Retina (tissue), 1 donor: ENCODE results near the gene HTR2A.

ENCODE experiments used
- DNase-seq: peaks from one replicate; pipeline ENCODE4 v3.0.0-alpha.2; 2016

Gene HTR2A

GRCh38 chr13:46803586-46803985 lies 93.3 kb downstream of the HTR2A start:
- no peak for DNase-seq

DNA sequence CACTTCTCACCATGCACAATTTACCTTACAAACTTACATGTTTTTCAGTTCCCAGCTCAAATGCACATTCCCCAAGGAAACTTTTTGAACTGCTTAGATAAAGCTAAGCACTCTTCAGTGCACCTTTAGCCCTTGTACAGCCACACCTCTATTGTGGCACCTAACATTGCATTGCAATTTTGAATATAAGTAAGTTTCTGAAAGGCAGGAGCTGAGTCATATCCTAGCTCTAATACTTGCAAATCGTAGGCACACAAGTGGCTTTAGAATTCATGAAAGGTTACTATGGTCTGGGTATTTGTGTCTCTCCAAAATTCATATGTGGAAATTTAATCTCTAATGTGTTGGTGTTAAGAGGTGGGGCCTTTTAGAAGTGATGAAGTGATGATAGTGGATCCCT lies 95.0 kb downstream of the HTR2A start:
- no peak for DNase-seq

DNA sequence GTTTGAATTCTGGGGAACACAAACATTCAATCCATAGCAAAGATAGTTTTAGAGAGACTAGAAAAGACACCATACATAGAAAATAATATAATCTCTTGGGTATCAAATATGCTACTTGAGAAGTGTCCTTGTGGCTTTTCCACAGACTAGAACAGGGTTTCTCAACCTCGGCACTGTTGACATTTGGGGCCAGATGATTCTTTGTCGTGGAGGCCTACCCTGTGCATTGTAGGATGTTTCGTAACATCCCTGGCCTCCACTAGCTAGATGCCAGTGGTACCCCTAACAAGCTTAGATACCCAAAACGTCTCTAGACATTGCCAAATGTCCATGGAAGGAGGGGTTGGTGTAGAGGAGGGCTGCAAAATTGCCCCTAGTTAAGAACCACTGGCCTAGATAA lies 97.7 kb downstream of the HTR2A start:
- no peak for DNase-seq

GRCh38 chr13:46797501-46798237 lies 99.2 kb downstream of the HTR2A start:
- DNase-seq: no peak

DNA sequence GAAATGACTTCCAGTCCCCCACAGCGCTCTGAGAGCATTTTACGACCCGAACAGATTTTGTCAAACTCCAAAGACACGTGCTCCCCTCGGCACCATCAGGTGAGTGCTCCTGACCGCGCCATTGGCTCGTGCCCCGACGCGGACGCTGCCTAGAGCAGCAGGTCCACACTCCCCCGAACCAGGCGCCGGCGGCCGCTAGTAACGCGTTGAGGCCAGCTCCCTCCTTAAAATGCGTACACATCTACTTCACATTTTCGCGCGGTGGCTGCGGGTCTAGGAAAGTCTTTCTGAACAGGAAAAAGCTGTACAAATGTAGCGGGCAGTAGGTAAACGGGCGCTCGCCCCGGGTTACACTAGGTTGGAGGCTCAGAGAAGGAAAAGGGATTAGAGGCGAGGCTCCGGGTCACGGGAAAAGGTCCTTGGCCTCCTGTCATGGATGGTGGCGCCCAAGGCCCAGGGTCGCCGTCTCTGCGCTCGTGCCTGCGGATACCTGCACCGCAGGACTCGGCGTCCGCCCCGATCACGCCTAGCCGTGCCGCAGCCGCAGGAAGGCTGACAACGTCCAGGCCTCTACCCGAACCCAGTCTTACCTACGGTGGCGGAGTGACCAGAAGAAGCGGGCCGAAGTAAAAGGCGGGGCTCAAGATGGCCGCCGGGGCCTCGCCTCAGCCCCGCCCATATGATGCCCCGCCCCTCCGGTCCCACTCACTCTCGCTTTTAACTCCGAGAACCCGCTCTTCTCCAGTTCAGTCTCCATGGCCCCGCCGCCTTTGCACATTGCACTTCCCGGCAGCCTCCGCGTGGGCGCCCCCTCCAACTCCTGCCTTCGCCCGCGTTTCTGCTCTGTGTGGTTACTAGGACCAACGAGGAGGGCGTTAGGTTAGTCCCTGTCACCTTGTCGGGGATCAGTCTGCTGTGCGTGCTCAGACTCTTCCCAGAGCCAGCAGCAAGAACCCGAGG lies 100.1 kb downstream of the HTR2A start, which contains the start of gene ESD:
TSS of gene ESD (minus strand) at position 647 of the 960 bp plus-strand sequence. CDS start 5,748 bp downstream, outside the sequence.
- peak; percentile 97 for DNase-seq

DNA sequence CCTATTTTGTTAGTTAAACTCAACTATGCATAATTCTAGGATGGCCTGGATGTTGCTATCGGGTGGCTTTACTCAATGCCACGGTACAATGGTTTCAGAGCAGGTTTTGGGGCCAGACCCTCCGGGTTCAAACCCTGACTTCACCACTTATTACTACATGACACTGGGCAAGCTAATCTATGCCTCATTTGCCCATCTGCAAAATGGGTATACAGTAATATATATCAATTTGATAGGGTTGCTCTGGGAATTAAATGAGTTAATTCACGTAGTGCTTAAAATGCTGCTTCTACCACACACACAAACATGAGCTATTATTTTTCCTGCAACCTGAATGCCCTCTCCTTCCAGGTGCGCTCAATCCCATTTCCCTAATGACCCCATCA lies 100.7 kb downstream of the HTR2A start:
- peak; percentile 6 for DNase-seq

- no peak for DNase-seq
Measured at GRCh38 chr13:46795321-46795720, 101.5 kb downstream of the HTR2A start.

DNA sequence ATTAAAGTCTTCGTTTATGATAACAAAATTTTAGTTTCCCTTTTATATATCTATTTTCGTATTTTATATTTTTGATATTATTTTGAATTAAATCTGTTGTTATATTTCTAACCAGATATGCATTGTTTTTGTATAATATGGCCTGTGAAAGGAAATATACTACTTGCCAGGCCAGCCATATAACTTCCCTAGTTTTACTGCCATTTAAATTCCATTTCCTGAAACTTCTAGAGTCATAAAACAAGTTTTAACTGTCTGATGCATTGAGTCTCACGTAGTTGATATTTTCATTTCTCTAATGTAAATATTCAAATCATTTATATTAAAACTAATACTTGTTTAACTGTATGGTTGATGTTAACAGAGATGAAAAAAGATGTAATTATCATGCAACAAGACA lies 113.3 kb downstream of the HTR2A start:
- no peak for DNase-seq

- DNase-seq: no peak
Measured at GRCh38 chr13:46782691-46783090, 114.2 kb downstream of the HTR2A start.

- no peak for DNase-seq
Measured at GRCh38 chr13:46782066-46782465, 114.8 kb downstream of the HTR2A start.
